Spleen (tissue), 7 donors: ENCODE measurements around the gene TBC1D26.

Experiments
- POLR2A ChIP-seq, 3 donors: fragments of 450-650 bp; IDR thresholded peaks; one replicate each; pipeline ENCODE4 v1.5.1; 2017; ENCODE audit warnings: antibody characterized with exemption in 3 of 3, mild to moderate bottlenecking in 1 of 3
- POLR2AphosphoS5 ChIP-seq, 3 donors: sonication (generic); formaldehyde crosslinking; IDR thresholded peaks; one replicate each; pipeline ENCODE4 v1.5.1; 2017; ENCODE audit warnings: antibody characterized with exemption in 3 of 3
- TF ChIP-seq, protein P1 (sequence below), 11 experiments: fragments of 200-600 bp in 7 of 11; fragments of 450-650 bp in 4 of 11; sonication (generic) in 4 of 11; IDR thresholded peaks in 8 of 11; conservative IDR thresholded peaks in 3 of 11; 1 replicate in 7 of 11; 2 replicates in 4 of 11; pipeline versions ENCODE4 v1.4.0 to v1.8.0; 2016 to 2021; ENCODE audit warnings: antibody characterized with exemption in 11 of 11, inconsistent platforms in 4 of 11, mild to moderate bottlenecking in 1 of 11
- donor health status: DM: no; HTN: no; CAD: no; lungs with moderate emphysema.
- donor health status: DM: no; HTN: no; CAD: no.
- donor health status: DM: no; HTN: no; CAD: no.

DNA sequence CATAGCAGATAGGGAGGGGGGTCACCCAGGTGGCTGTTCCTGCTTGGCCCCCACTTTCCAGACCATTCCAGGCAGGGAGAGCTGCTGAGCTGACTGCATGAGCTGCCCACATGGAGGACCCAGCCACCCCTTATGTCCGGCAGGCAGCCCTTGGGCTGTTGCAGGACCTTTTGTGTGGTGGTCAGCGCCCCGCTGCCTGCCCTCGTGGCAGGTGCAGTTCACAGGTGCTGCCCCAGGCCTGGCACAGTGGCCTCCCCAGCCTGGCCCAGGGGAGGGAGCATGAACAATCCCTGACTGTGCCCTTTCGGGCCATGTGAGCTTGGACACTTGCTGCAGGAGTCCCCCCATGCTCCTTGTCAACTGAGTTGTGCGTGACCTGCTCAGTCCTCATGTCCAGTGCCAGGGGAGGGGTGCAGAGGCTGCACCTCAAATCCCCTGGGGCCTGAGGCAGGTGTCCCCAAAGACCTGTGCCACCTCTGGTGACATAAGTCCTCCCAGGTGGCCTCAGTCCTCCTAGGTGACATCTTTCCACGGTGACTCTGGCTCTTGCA, 8.6 kb downstream of the TBC1D26 start:
- TF ChIP-seq POLR2AphosphoS5 (IDR thresholded peaks at IDR 0.05) (no peak), POLR2A (IDR thresholded peaks at IDR 0.05) (no peak)
- TF ChIP-seq, protein P1, sequence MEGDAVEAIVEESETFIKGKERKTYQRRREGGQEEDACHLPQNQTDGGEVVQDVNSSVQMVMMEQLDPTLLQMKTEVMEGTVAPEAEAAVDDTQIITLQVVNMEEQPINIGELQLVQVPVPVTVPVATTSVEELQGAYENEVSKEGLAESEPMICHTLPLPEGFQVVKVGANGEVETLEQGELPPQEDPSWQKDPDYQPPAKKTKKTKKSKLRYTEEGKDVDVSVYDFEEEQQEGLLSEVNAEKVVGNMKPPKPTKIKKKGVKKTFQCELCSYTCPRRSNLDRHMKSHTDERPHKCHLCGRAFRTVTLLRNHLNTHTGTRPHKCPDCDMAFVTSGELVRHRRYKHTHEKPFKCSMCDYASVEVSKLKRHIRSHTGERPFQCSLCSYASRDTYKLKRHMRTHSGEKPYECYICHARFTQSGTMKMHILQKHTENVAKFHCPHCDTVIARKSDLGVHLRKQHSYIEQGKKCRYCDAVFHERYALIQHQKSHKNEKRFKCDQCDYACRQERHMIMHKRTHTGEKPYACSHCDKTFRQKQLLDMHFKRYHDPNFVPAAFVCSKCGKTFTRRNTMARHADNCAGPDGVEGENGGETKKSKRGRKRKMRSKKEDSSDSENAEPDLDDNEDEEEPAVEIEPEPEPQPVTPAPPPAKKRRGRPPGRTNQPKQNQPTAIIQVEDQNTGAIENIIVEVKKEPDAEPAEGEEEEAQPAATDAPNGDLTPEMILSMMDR (IDR thresholded peaks at IDR 0.05 in 8 of 11, conservative IDR thresholded peaks at IDR 0.05 in 3 of 11) = no peak
